ENCODE data around the gene KCNQ1.

KCNQ1 gene

GRCh38 chr11:2833716-2834502, 389.1 kb downstream of the KCNQ1 start:
- H3K9me3 ChIP-seq (ENCODE audit: control insufficient read depth, low read length), result peaks cover 13% of the 10 kb centered on the region
- no peak overlapping the region for H3K14ac ChIP-seq (ENCODE audit: low read length in 2 of 2)
- peaks cover 29% of the 10 kb centered on the region for H3K4me1 ChIP-seq (ENCODE audit: control insufficient read depth, insufficient read depth, low read depth, low read length)
- H3K4ac ChIP-seq (ENCODE audit: low read depth in 1 of 2, low read length in 2 of 2), result no peak overlapping the region
- no peak overlapping the region for H2AFZ ChIP-seq (ENCODE audit: low read depth, low read length)
- H3K79me1 ChIP-seq (replicated peaks; ENCODE audit: low read length, poor library complexity, severe bottlenecking), result no peaks in the 10 kb centered on the region
- H3K4me2 ChIP-seq (ENCODE audit: low read length, poor library complexity, severe bottlenecking), result no peak overlapping the region
- no peak overlapping the region for H4K8ac ChIP-seq (ENCODE audit: low read length)
- H2BK15ac ChIP-seq (ENCODE audit: low read depth, poor library complexity, severe bottlenecking), result no peak overlapping the region
- H3K4me3 ChIP-seq (ENCODE audit: insufficient read depth in 1 of 2, low read depth in 1 of 2, low read length in 2 of 2), result no peak overlapping the region
- H2BK5ac ChIP-seq (ENCODE audit: low read depth, low read length, poor library complexity, severe bottlenecking), result no peak overlapping the region
- H2BK120ac ChIP-seq (ENCODE audit: low read depth, low read length), result no peak overlapping the region
- H3K18ac ChIP-seq (ENCODE audit: low read depth in 1 of 2, low read length in 2 of 2), result no peak overlapping the region
- 91% methylated on average over 19 of the region's 19 CpGs for WGBS
- H2AK5ac ChIP-seq (ENCODE audit: low read length, severe bottlenecking), result no peak overlapping the region
- H2BK12ac ChIP-seq (ENCODE audit: low read length in 2 of 2), result no peak overlapping the region
- no peak overlapping the region for H3K9ac ChIP-seq (ENCODE audit: low read length)
- DNase-seq, result no peak
- peaks cover 0 to 34% of the 10 kb centered on the region in 2 experiments for H3K27me3 ChIP-seq (ENCODE audit: control insufficient read depth in 1 of 2, insufficient read depth in 1 of 2, low read length in 2 of 2)
- no peak overlapping the region for H3K23ac ChIP-seq (ENCODE audit: low read length in 2 of 2)
- H3K36me3 ChIP-seq (ENCODE audit: control insufficient read depth in 1 of 2, insufficient read depth in 2 of 2, low read depth in 1 of 2, low read length in 2 of 2), result peaks cover 0 to 2% of the 10 kb centered on the region in 2 experiments
- H4K91ac ChIP-seq (ENCODE audit: low read length), result peak overlapping the region; percentile 43
- no peak overlapping the region for H3K27ac ChIP-seq (ENCODE audit: low read length, poor library complexity, severe bottlenecking)

DNA sequence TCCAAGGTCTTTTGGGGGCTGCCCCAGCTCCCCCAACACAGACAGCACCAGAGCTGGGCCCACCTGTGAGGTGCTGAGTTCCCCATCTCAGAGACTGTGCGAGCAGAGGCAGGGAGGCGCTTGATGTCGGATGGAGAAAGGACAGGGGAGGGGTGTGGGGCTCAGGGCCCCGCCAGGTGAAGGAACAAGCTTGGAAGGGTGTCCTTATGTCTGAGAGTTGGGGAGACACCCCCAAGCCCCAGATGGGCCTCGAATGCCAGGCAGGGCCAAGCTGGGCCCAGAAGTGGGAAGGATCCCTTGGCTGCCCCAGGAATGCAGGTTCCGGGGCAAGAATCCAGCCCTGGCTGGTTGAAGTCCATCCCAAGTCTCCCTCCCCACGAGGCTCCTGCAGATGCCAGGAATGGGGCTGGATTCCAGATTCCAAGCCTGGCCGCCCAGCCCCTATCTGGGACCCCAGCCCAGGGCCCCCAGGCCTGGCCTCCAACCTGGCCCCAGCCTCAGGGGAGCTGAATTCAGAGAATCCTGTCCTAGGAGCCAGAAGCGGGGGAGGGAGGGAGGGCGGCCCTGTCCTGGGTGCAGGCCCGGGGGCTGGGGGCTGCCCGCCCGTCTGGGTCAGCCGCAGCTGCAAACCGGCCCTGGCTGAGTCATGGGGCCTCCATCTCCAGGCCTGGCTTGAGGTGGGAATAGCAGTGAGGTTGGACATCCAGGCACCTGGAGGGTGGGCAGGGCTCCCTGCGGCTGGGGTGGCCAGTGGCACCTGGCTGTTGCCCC, 389.9 kb downstream of the KCNQ1 start:
- no peak overlapping the region for H2BK120ac ChIP-seq (ENCODE audit: low read depth, low read length)
- H3K36me3 ChIP-seq (ENCODE audit: control insufficient read depth in 1 of 2, insufficient read depth in 2 of 2, low read depth in 1 of 2, low read length in 2 of 2), result peaks cover 0 to 2% of the 10 kb centered on the region in 2 experiments
- no peak overlapping the region for H4K8ac ChIP-seq (ENCODE audit: low read length)

GRCh38 chr11:2835296-2835695, 390.5 kb downstream of the KCNQ1 start:
- H3K36me3 ChIP-seq (ENCODE audit: control insufficient read depth in 1 of 2, insufficient read depth in 2 of 2, low read depth in 1 of 2, low read length in 2 of 2), result peaks cover 0 to 2% of the 10 kb centered on the region in 2 experiments
- H3K9ac ChIP-seq (ENCODE audit: low read length), result no peak overlapping the region
- H3K14ac ChIP-seq (ENCODE audit: low read length in 2 of 2), result no peak overlapping the region
- no peak overlapping the region for H2AK5ac ChIP-seq (ENCODE audit: low read length, severe bottlenecking)
- DNase-seq, result peak; percentile 52
- no peak overlapping the region for H4K91ac ChIP-seq (ENCODE audit: low read length)
- H3K27me3 ChIP-seq (ENCODE audit: control insufficient read depth in 1 of 2, insufficient read depth in 1 of 2, low read length in 2 of 2), result peaks cover 0 to 34% of the 10 kb centered on the region in 2 experiments
- H2BK15ac ChIP-seq (ENCODE audit: low read depth, poor library complexity, severe bottlenecking), result peak overlapping the region; percentile 8
- H2BK12ac ChIP-seq (ENCODE audit: low read length in 2 of 2), result peak overlapping the region in 1 of 2 experiments; percentile 7
- H2AFZ ChIP-seq (ENCODE audit: low read depth, low read length), result no peak overlapping the region
- no peak overlapping the region for H3K18ac ChIP-seq (ENCODE audit: low read depth in 1 of 2, low read length in 2 of 2)
- no peak overlapping the region for H3K4me2 ChIP-seq (ENCODE audit: low read length, poor library complexity, severe bottlenecking)
- H2BK5ac ChIP-seq (ENCODE audit: low read depth, low read length, poor library complexity, severe bottlenecking), result no peak overlapping the region
- no peak overlapping the region for H3K23ac ChIP-seq (ENCODE audit: low read length in 2 of 2)
- no peaks in the 10 kb centered on the region for H3K79me1 ChIP-seq (replicated peaks; ENCODE audit: low read length, poor library complexity, severe bottlenecking)
- no peak overlapping the region for H3K4ac ChIP-seq (ENCODE audit: low read depth in 1 of 2, low read length in 2 of 2)
- no peak overlapping the region for H3K4me3 ChIP-seq (ENCODE audit: insufficient read depth in 1 of 2, low read depth in 1 of 2, low read length in 2 of 2)
- peaks cover 1% of the 10 kb centered on the region for H3K9me3 ChIP-seq (ENCODE audit: control insufficient read depth, low read length)
- peaks cover 29% of the 10 kb centered on the region for H3K4me1 ChIP-seq (ENCODE audit: control insufficient read depth, insufficient read depth, low read depth, low read length)
- no peak overlapping the region for H3K27ac ChIP-seq (ENCODE audit: low read length, poor library complexity, severe bottlenecking)
- no peak overlapping the region for H4K8ac ChIP-seq (ENCODE audit: low read length)
- WGBS, result 57% methylated on average over 6 of the region's 6 CpGs
- H2BK120ac ChIP-seq (ENCODE audit: low read depth, low read length), result no peak overlapping the region

More for the DNA sequence above, 389.9 kb downstream of the KCNQ1 start:
- no peak for DNase-seq
- Histone ChIP-seq H2AK5ac (ENCODE audit: low read length, severe bottlenecking) (peak overlapping the region; percentile 15), H2BK15ac (ENCODE audit: low read depth, poor library complexity, severe bottlenecking) (peak overlapping the region; percentile 45), H3K27ac (ENCODE audit: low read length, poor library complexity, severe bottlenecking) (no peak overlapping the region), H3K14ac (ENCODE audit: low read length in 2 of 2) (no peak overlapping the region), H2BK12ac (ENCODE audit: low read length in 2 of 2) (no peak overlapping the region), H3K9me3 (ENCODE audit: control insufficient read depth, low read length) (peaks cover 5% of the 10 kb centered on the region), H3K18ac (ENCODE audit: low read depth in 1 of 2, low read length in 2 of 2) (no peak overlapping the region), H2BK5ac (ENCODE audit: low read depth, low read length, poor library complexity, severe bottlenecking) (no peak overlapping the region), H3K4me2 (ENCODE audit: low read length, poor library complexity, severe bottlenecking) (no peak overlapping the region), H4K91ac (ENCODE audit: low read length) (no peak overlapping the region), H2AFZ (ENCODE audit: low read depth, low read length) (no peak overlapping the region), H3K4me3 (ENCODE audit: insufficient read depth in 1 of 2, low read depth in 1 of 2, low read length in 2 of 2) (no peak overlapping the region), H3K9ac (ENCODE audit: low read length) (no peak overlapping the region), H3K27me3 (ENCODE audit: control insufficient read depth in 1 of 2, insufficient read depth in 1 of 2, low read length in 2 of 2) (peaks cover 0 to 34% of the 10 kb centered on the region in 2 experiments), H3K4me1 (ENCODE audit: control insufficient read depth, insufficient read depth, low read depth, low read length) (peaks cover 29% of the 10 kb centered on the region), H3K4ac (ENCODE audit: low read depth in 1 of 2, low read length in 2 of 2) (no peak overlapping the region), H3K23ac (ENCODE audit: low read length in 2 of 2) (no peak overlapping the region), H3K79me1 (replicated peaks; ENCODE audit: low read length, poor library complexity, severe bottlenecking) (no peaks in the 10 kb centered on the region)
- WGBS, result 81% methylated on average over 14 of the region's 16 CpGs

- H3K36me3 ChIP-seq (ENCODE audit: control insufficient read depth in 1 of 2, insufficient read depth in 2 of 2, low read depth in 1 of 2, low read length in 2 of 2), result peaks cover 0 to 2% of the 10 kb centered on the region in 2 experiments
- H2BK5ac ChIP-seq (ENCODE audit: low read depth, low read length, poor library complexity, severe bottlenecking), result no peak overlapping the region
- H3K18ac ChIP-seq (ENCODE audit: low read depth in 1 of 2, low read length in 2 of 2), result no peak overlapping the region
- H2BK15ac ChIP-seq (ENCODE audit: low read depth, poor library complexity, severe bottlenecking), result peak overlapping the region; percentile 8
- H3K14ac ChIP-seq (ENCODE audit: low read length in 2 of 2), result no peak overlapping the region
- no peaks in the 10 kb centered on the region for H3K79me1 ChIP-seq (replicated peaks; ENCODE audit: low read length, poor library complexity, severe bottlenecking)
- H4K8ac ChIP-seq (ENCODE audit: low read length), result no peak overlapping the region
- no peak overlapping the region for H2AK5ac ChIP-seq (ENCODE audit: low read length, severe bottlenecking)
- no peak overlapping the region for H2BK12ac ChIP-seq (ENCODE audit: low read length in 2 of 2)
- H3K27me3 ChIP-seq (ENCODE audit: control insufficient read depth in 1 of 2, insufficient read depth in 1 of 2, low read length in 2 of 2), result peaks cover 0 to 34% of the 10 kb centered on the region in 2 experiments
- peaks cover 29% of the 10 kb centered on the region for H3K4me1 ChIP-seq (ENCODE audit: control insufficient read depth, insufficient read depth, low read depth, low read length)
- H3K27ac ChIP-seq (ENCODE audit: low read length, poor library complexity, severe bottlenecking), result no peak overlapping the region
- DNase-seq, result no peak
- H3K9me3 ChIP-seq (ENCODE audit: control insufficient read depth, low read length), result no peaks in the 10 kb centered on the region
- H3K23ac ChIP-seq (ENCODE audit: low read length in 2 of 2), result no peak overlapping the region
- H3K4ac ChIP-seq (ENCODE audit: low read depth in 1 of 2, low read length in 2 of 2), result no peak overlapping the region
- no peak overlapping the region for H3K4me2 ChIP-seq (ENCODE audit: low read length, poor library complexity, severe bottlenecking)
- H4K91ac ChIP-seq (ENCODE audit: low read length), result peak overlapping the region; percentile 23
- H3K9ac ChIP-seq (ENCODE audit: low read length), result no peak overlapping the region
- no peak overlapping the region for H2BK120ac ChIP-seq (ENCODE audit: low read depth, low read length)
- WGBS, result 89% methylated on average over 17 of the region's 17 CpGs
- no peak overlapping the region for H3K4me3 ChIP-seq (ENCODE audit: insufficient read depth in 1 of 2, low read depth in 1 of 2, low read length in 2 of 2)
- H2AFZ ChIP-seq (ENCODE audit: low read depth, low read length), result no peak overlapping the region
Observed at GRCh38 chr11:2835751-2836150, 390.9 kb downstream of the KCNQ1 start.

All from mesenchymal stem cell (in vitro differentiated cells and primary cell).